ENCODE measurements around the gene NAA60.

NAA60 gene

DNA sequence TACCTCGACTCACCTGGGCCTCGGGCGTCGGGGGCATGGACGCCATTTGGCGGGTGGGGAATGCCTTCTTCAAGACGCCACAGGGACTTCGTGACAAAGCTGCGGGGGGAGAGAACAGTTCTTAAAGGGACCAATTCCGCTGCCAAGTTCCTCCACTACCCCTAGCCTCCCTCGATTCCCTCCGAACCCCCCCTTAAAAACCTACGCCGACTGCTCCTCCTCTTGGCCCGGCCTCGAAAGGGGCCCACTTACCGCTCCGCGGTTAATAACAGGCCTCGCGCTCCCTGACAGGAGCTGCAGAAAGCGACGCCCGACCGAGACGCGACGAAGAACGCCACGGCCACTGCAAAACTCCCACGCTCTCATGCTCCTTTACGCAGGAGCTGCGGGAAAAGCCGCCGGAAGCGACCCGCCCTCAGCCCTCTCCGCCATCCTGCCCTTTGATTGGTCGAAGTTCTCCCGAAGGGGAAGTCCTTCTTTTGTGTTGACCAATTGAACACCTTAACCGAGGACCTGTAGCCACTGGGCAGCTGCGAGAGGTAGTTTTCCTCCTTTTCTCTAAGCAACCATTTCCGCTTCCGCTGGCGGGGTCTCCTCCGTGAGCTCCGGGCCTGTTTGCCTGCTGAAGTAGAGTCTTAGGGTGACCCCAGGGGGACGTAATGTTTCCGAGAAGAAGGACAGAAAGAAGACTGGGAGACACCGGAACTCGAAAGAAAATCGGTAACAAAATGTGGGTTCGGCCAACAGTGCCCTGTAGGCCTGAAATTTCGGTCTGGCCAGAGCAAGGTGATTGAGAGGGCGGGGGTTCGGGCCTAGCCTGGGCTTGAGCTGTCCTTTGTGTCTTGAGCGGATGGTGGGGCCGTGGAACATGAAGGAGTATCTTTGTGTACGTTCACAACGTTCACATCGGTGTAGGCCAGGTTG lies at the start of gene NAA60, which contains the start of gene ZNF597:
Gene NAA60 (plus strand): TSS at position 573 of the 924 bp plus-strand sequence. CDS start 32,548 bp downstream, outside the sequence.
Gene ZNF597 (minus strand): TSS at position 397 of the 924 bp plus-strand sequence. CDS start 351 bp downstream, at position 46.
- peak; percentile 91 for DNase-seq

DNA sequence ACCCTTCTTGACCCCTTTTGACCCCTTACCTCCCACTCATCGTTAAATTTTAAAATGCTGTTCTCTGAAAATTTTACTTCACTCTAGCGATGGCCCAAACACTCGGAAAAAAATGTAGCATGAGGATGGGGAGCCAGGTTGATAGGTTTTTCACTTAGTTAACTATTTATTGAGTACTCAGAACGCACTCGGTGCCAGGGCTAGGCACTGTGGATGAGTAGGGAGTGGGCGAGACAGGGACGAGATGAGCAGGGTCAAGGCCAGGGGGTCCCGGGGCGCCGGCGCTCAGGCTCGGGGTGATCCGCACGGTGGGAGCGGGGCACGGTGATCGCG lies 43.1 kb upstream of the NAA60 start:
- no peak for DNase-seq

- DNase-seq = peak; percentile 99
Measured at GRCh38 chr16:3400779-3401688, 42.4 kb upstream of the NAA60 start, which contains the start of the genes ZNF174 and ZSCAN32. Gene ZNF174, plus strand, starts transcription at chr16:3401215. Its CDS starts 790 bp downstream, at chr16:3402005. Gene ZSCAN32, minus strand, starts transcription at chr16:3401004. Its CDS starts 3,447 bp downstream, at chr16:3397557.

GRCh38 chr16:3401719-3402397 lies 41.6 kb upstream of the NAA60 start:
- no peak for DNase-seq

- no peak for DNase-seq
Measured at GRCh38 chr16:3408561-3409197, 34.8 kb upstream of the NAA60 start.

DNA sequence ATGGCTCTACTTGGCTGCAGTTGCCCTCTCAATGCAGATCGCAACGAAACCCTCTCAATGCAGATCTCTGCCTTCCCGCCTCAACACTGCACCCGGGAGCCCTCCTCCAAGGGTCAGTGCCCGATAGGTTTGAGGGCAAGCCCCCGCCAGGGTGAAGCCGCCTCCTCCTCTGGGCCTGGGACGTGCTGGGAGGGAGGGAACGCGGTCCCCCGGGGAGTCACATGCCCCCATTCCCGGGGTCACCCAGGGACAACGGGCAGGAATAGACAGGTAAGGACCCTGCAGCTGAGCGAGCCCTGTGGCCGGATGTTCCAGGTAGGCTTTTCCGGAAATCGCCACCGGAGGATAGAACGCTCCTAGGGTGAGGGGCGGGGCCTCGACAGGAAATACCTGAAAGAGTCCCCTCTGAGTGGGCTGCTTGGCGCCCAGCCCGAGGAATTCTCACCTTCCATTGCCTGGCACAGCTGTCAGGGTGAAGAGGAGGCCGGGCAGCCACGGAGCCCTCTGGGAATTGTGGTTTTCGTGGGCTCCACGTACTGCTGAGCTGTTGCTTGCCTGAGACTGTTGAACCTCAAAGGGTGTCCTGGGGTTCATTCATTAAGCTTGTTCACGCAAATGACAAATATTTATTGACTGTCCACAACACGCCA lies 29.6 kb upstream of the NAA60 start:
- DNase-seq = peak; percentile 49

DNA sequence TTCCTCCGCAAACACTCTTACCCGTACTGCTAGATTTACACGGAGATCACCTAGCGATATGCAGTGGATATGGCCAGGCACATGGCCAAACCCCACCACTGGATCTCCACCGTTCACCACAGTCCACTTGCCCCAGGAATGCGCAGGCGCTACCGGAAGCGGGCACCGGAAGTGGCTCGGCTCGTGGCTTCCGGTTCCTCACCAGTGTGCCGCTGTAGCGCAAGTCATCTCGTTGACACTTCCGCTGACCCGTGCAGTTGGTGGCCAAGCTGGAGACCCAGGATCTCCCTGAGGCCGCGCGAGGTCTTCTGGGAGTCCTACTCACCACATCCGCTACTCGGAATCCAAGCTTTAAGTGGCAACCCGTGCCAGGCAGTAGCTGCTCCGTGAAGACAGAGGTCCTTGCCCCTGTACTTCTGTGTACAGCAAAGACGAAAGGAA lies 11.7 kb upstream of the NAA60 start:
- DNase-seq = peak; percentile 66

DNA sequence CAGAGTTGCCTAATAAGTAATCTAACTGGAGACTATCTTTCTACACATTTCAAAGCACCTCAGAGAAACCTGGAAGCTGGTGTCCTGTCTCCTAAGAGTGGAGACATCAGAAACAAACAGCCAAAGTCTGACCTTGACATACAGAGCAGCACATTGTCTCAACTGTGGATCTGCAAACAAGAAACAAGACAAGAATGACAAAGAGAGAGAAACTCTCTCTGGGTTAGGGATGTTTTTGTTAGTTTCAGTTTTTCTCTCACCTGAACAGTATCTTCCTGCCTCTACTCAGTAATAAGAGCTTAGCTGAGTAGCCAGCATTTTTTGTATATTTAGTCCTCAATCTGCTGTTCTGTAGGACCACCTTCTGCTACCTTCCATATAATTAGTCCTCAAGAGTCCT lies 9.1 kb upstream of the NAA60 start:
- DNase-seq = no peak

DNA sequence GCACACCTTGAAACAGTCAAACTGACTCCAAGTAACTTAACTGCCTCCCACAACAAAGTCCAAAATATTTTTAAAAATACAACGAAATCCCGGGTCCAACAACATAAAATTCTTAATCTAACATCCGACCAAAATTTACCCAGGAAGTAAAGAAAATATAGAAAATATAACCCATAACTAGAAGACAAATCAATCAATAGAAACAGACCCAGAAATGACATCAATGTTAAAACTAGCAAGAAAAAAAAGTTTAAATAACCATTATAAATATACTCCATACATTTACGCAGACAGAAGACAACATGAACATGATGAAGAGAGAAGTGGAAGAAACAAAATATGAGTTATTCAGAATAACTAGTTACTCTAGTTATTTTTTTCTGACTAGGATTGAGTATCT lies 3.8 kb upstream of the NAA60 start:
- DNase-seq = no peak

- peak; percentile 53 for DNase-seq
Measured at GRCh38 chr16:3444032-3444388, 530 bp downstream of the NAA60 start.

- no peak for DNase-seq
Measured at GRCh38 chr16:3454093-3454492, 10.6 kb downstream of the NAA60 start.

DNA sequence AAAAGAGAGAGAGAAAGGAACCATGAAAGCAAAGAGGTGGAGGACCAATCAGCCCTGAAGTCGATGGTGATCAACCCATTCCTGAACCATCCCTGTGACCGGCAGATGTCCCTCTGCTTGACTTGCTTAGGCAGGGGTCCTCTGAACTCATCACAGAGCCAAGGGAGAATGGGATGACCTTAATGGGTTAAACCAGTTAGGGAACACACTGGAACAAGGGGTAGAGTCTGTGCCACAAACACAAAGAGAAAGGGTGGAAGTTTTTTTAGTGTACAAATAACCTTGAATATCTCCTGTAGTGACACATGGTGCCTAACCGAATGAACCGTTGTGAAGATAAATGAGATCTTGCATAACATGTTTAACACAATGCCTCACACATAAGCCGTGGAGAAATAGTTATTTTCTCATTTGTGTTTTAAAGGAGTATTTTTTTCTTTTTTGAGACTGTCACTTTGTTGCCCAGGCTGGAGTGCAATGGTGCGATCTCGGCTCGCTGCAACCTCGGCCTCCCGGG lies 11.2 kb downstream of the NAA60 start:
- no peak for DNase-seq

- DNase-seq = peak; percentile 84
Measured at GRCh38 chr16:3457434-3458252, 14.2 kb downstream of the NAA60 start.

DNA sequence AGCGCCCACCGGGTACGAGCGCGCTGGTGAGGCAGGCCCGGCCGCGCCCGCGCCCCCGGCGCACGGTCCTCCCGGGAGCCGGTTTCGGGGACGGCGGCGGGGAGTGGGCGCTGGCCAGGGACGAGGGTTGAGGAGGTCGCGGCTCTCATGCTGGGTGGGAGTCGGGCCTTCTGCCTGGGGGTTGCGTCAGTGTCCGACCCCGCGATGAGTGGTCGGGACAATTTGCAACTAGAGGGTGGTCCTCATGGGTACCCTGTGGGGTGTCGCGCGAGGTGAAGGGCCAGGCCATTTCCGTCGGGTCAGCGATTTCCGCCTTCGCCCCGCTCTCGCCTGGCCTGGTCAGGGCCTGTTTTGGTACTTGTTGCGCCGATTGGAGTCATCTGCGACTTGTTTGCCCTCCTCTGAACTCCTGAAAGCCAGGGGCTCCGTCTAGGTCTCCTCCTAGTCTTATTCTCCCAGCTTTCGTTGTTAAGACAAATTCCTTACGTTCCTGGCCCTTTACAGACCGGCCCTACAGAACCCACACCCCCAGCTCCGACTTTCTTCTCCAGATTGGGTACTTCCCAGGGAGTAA lies 14.9 kb downstream of the NAA60 start:
- no peak for DNase-seq

DNA sequence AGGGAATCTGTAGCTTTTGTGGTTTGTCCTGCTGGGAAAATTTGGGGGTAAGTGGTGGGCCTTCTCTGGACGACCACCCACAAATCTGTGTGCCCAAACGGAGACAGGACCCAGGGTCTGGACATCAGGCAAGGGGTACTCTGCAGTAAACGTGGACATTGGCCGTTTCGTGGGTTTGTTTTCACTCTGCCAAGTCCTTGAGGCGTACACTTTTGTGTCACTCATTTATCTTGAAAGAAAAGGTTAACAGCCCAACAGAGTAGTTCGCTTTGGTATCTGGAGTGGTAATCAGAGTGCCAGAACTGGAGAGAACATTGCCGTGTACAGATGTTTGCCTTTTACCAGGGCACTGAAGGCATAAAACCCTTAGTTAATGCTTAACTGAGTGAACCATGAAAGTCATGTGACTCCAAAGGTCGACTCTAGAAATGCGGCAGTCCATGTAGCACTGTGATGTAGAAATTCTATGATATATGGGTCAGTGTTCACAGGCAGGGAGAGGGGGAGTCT lies 15.4 kb downstream of the NAA60 start:
- DNase-seq = no peak

GRCh38 chr16:3459401-3460090 lies 16.1 kb downstream of the NAA60 start:
- no peak for DNase-seq

GRCh38 chr16:3460121-3460520 lies 16.6 kb downstream of the NAA60 start:
- no peak for DNase-seq

DNA sequence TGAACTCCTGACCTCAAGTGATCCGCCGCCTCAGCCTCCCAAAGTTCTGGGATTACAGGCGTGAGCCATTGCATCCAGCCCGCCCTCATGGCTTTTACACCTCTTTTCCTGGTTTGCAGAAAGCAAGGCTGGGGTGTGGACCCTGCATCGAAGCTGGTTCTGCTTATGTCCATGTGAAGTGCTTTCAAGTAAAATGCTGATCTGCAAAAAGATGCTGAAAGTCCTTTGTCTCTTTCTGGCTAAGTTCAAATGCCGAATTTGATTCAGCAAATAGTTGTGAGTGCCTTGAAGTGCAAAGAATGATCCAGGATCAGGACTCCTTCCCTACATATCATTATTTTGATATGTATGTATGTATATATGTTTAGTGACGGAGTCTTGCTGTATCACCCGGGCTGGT lies 17.1 kb downstream of the NAA60 start:
- no peak for DNase-seq

GRCh38 chr16:3461151-3461550 lies 17.7 kb downstream of the NAA60 start:
- no peak for DNase-seq

Measured in NCI-H2171 treated with DMSO at 0.1 percent for 48 hours (cell line).